GM18909 (cell line): ENCODE results near the gene FHAD1.
"Not testable (repeated sequence)": the region's sequence is repeated elsewhere in the genome, so short reads cannot be mapped to it uniquely, and the experiment has no call there.

Experiments used
- ATAC-seq: cut with Tn5 transposase; IDR thresholded peaks from one replicate; pipeline ENCODE4 v1.9.1; 2021; ENCODE audit warnings: mild to moderate bottlenecking; ENCODE audit not compliant: unreplicated experiment, poor library complexity

FHAD1 gene

GRCh38 chr1:15299806-15300205 is 52.8 kb downstream of the FHAD1 start:
- no peak for ATAC-seq

GRCh38 chr1:15303935-15304334 is 56.9 kb downstream of the FHAD1 start:
- ATAC-seq, result no peak

GRCh38 chr1:15304708-15305467 is 57.9 kb downstream of the FHAD1 start:
- ATAC-seq, result no peak

GRCh38 chr1:15305468-15305770 is 58.4 kb downstream of the FHAD1 start:
- ATAC-seq, result no peak

GRCh38 chr1:15306352-15306751 is 59.3 kb downstream of the FHAD1 start:
- ATAC-seq, result not testable (repeated sequence)

- no peak for ATAC-seq
These were observed 61.1 kb downstream of the FHAD1 start for GRCh38 chr1:15308135-15308534.

- ATAC-seq, result no peak
These were observed 61.6 kb downstream of the FHAD1 start for GRCh38 chr1:15308621-15309027.

- no peak for ATAC-seq
These were observed 62.7 kb downstream of the FHAD1 start for GRCh38 chr1:15309687-15310086.

GRCh38 chr1:15310544-15310943 is 63.5 kb downstream of the FHAD1 start:
- no peak for ATAC-seq

- no peak for ATAC-seq
These were observed 64.2 kb downstream of the FHAD1 start for GRCh38 chr1:15311122-15311822.

GRCh38 chr1:15311880-15312279 is 64.9 kb downstream of the FHAD1 start:
- ATAC-seq, result no peak

- no peak for ATAC-seq
These were observed 65.8 kb downstream of the FHAD1 start for GRCh38 chr1:15312626-15313411.

GRCh38 chr1:15314328-15315281 is 67.6 kb downstream of the FHAD1 start:
- no peak for ATAC-seq

- ATAC-seq, result no peak
These were observed 68.8 kb downstream of the FHAD1 start for GRCh38 chr1:15315815-15316214.

- ATAC-seq, result no peak
These were observed 69.5 kb downstream of the FHAD1 start for GRCh38 chr1:15316510-15316909.

GRCh38 chr1:15320267-15320666 is 73.2 kb downstream of the FHAD1 start:
- ATAC-seq, result no peak

GRCh38 chr1:15321601-15322000 is 74.6 kb downstream of the FHAD1 start:
- ATAC-seq, result no peak

GRCh38 chr1:15322648-15323350 is 75.8 kb downstream of the FHAD1 start:
- no peak for ATAC-seq

- ATAC-seq, result no peak
These were observed 76.4 kb downstream of the FHAD1 start for GRCh38 chr1:15323351-15323988.
